Activated CD8-positive, alpha-beta memory T cell treated with anti-CD3 and anti-CD28 coated beads for 48 hours (primary cell): ENCODE measurements around the gene FBN1.
A peak's percentile ranks its signal among the peaks of the same experiment; 100 is the strongest.

ENCODE experiments used
- DNase-seq, 3 experiments: peaks; one replicate each; pipeline ENCODE4 v3.0.0-alpha.2; 2020; ENCODE audit warnings: low read depth in 2 of 3, low spot score in 2 of 3

The FBN1 gene

DNA sequence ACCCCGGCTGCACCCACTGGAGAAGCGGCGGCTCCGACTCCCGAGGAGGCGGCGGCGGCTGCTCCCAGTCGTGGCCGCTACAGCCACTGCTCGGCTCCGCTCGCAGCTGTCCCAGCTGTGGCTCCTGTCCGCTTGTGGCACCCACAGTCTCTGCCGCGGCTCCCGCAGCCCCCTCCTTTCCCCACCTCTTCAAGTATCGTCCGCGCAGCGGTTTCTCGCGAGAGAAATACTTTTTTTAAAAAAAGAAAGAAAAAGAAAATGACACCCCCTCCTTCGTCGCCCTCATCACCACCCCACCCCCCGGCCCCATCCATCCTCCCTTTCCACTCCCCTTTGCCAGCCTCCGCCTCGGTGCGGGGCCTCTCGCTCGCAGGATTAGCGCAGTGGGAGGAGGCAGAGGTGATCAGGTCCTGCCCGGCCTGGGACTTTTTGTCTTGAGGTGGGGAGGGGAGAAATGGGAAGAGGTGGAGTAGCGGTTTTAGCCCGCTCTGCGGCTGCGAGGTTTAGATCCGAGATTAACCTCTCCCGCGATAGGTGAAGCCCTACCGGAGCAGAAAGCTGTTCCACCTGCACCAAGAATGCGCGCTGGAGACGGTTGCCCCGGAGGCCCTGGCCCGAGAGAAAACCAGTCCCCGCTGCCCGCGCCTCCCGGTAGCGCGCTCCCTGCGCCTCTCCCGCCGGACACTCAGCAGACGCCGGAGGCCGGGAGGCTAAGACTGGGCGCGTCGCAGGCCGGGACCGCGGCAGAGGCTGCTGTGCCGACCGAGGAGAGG is at the start of gene FBN1:
Gene FBN1 (minus strand): TSS at position 152 of the 773 bp plus-strand sequence. CDS start 940 bp downstream, outside the sequence.
- peak in 1 of 3 experiments; percentile 9 for DNase-seq

DNA sequence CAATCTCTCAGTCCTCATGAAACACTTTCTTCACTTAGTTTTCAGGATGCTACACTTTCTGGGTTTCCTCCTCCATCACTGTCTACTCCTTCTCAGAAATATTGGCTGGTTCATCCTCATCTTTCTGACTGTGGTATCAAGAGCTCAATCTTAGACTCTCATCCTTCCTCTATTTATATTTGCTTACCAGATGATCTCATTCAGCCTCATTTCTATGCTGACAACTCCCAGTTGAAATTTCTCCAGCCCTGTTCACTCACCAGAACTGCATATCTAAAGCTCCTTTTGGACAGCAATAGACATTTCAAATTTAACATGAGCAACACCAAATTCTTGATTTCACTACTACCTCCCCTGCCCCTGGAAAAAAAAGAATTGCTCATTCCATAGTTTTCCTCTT is 48.0 kb upstream of the FBN1 start:
- DNase-seq = no peak

DNA sequence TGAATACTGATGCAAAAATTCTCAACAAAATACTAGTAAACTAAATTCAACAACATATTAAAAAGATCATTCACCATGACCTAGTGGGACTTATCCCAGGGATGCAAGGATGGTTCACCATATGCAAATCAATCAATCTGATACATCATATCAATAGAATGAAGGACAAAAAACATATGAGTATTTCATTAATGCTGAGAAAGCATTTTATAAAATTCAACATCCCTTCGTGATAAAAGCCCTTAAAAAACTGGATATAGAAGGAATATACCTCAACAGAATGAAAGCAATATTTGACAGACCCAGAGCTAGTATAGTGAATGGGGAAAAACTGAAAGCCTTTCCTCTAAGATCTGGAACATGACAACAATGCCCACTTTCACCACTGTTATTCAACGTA is 43.0 kb upstream of the FBN1 start:
- DNase-seq = no peak

DNA sequence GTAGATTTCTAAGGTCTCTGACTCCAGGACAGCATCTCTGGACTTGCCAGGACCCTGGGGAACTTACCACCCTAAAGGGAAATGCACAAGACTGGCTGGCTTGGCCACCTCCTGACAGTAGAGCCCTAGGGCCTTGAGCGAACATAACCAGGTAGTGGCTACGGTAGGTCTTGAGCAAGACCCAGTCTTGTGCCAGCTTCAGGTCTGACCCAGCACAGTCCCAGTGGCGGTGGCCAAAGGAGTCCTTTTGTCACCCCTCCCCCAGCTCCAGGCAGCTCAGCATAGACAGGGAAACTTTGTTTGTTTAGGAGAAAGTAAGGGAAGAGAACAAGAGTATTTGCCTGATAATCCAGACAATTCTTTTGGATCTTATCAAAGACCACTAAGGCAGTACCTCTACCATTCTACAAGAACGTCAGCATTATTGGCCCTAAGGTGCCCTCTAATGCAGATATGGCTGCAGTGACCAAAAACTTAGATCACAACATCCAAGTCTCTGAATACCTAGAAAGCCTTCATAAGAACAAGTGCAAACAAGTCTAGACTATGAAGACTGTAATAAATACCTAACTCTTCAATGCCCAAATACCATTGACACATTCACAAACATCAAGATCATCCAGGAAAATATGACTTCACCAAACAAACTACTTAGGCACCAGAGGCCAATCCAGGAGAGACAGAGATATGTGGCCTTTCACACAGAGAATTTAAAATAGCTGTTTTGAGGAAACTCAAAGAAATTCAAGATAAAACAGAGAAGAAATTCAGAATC is 38.7 kb upstream of the FBN1 start:
- DNase-seq = no peak

DNA sequence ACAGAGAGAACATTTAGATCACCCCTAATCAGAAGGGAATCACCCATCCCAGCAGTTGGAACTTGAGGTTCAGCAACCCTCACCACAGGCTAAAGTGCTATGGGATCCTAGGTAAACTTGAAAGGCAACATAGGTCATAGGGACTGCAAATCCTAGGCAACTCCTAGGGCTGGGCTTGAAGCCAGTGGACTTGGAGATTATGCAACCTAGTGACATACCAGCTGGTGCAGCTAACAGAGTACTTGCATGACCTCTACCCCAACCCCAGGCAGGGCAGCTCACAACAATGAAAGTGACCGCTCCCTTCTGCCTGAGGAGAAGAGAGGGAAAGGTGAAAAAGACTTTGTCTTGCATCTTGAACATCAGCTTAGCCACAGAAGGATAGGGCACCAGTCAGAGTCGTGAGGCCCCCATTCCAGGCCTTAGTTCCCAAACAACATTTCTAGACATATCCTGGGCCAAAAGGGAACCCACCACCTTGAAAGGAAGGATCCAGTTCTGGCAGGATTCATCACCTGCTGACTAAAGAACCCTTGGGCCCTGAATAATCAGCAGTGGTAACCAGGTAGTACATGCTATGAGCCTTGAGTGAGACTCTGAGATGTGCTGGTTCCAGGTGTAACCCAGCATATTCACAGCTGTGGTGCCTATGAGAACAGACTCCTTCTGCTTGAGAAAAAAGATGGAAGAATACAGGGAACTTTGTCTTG is 37.6 kb upstream of the FBN1 start:
- no peak for DNase-seq

DNA sequence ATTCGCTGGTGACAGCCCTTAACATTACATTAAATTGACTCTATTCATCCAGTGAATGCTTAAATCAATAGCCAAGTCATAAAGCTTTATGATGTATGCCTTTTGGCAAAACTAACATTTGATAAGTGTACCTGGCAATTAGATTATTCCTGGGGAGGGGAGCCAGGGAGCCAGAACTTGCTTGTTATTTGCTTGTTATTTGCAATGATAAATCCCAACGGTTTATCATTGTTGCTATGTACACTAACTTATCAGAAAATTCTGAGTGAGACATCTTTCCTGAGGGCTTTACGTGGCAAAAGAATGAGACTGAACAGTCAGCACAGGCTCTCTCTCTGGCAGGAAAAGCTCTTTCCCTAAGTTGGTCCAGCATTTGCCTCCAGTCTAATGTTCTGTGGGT is 35.8 kb upstream of the FBN1 start:
- no peak for DNase-seq

DNA sequence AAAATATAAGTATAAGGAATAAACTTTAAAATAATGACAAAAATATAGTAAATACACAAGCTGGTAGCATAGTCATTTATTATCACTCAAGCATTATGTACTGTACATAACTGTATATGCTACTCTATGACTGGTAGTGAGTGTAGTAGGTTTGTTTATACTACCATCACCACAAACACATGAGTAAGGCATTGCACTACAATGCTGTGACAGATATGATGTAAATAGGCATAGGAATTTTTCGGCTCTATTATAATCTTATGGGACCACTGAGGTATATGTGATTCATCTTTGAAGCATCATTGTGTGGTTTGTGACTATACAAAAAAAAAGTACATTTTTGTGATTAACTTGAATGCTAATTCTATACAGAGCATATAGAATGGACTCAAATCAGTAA is 35.3 kb upstream of the FBN1 start:
- DNase-seq = no peak

DNA sequence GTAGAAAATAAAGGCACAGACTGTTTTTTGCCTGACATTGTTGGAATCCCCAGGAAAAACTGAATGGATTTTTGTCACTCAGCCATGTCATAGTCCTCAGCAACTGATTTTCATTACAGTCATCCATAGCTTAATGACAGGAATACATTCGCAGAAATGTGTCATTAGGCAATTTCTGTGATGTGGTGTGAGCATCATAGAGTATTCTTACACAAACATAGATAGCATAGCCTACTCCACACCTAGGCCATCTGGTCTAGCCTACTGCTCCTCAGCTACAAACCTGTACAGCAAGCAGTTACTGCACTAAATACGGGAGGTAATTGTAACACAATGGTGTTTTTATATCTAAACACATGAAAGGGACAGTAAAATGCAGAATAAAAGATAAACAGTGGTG is 34.4 kb upstream of the FBN1 start:
- no peak for DNase-seq

DNA sequence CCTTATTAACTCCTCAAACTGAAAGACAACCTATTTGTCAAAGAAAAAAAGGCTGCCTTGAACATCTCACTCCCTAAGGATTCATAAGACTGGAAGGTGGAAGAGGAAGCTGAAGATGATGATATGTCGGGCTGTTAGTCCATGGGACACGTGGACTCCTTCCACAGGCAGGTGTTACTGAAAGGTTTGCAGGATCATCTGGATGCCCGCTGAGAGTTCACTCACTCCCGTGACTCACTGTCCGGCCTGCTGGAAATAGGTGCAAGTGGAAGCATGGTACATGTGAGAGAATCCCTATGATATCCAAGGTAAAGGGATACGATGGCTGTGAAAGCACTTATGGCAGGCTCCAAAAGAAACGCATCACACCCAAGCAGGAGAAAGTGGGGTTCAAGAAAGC is 33.3 kb upstream of the FBN1 start:
- no peak for DNase-seq

DNA sequence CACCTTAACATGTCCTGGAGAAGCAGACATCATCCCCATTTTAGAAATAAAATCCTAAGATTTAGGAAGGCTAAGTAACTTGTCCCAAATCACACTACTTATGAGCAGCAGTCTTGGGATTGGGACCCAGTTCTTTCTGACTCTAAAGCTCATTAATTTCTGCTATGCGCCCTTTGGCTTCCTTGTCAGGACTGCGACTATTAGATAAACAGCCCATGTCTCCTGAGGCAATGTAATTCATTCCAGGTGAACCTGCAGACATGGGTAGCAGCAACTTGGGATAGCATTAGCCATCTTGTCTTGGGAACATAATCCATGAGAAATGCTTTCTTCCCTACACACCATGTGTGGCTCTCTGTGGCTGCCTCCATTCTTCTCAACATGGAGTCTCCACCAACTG is 32.3 kb upstream of the FBN1 start:
- no peak for DNase-seq

DNA sequence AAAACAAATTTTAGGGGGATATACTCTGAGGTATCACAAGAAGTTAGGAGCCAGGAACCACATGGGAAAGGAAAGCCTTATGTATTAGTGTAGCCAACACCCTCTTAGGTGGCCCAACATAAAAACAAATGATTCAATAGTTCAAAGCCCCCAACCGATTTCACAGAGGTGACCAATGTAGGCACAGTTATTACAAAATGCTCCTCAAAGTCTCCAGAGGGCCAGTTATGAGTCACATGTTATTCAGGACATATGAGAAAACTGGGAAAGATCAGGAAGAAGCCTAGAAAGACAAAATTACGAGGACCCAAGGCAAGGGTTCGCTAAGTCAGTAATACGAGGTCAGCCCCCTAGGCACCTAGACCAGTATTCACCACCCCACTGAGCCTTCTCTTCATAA is 29.9 kb upstream of the FBN1 start:
- DNase-seq = no peak

DNA sequence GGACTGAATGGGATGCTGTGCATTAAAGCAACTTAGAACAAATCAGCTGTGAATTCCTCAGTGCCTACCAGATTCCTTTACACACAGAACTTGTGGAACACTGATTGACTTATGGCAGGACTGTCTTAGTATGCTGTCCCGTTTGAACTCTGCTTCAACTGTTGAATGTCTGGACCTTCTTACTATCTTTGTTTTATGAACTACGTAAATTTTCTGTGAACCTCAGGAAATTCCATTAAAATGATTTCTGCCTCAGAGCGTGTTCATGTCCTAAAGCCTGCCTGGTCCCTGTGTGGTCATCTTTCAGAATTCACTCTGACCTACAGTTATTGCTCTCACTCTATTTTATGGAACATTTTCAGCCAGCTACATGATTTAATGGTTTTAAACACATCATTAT is 29.4 kb upstream of the FBN1 start:
- no peak for DNase-seq

DNA sequence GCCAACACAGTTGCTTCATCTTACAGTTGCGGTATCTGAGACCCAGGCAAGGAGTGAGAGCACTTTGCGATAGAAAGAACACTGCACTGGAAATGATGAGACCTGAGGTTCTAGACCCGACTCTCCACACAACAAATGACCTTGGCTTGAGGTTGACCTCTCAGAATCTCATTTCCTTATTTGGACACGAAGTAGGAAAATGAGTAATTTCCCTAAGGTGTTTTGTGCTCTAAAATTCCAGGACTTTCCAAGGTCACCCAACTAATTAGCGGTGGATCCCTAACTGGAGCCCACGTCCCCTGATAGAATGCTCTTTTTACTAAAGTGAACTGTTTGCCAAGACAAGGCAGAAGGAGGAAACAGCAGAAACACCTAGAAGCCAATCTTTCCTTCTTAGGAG is 26.7 kb upstream of the FBN1 start:
- no peak for DNase-seq

DNA sequence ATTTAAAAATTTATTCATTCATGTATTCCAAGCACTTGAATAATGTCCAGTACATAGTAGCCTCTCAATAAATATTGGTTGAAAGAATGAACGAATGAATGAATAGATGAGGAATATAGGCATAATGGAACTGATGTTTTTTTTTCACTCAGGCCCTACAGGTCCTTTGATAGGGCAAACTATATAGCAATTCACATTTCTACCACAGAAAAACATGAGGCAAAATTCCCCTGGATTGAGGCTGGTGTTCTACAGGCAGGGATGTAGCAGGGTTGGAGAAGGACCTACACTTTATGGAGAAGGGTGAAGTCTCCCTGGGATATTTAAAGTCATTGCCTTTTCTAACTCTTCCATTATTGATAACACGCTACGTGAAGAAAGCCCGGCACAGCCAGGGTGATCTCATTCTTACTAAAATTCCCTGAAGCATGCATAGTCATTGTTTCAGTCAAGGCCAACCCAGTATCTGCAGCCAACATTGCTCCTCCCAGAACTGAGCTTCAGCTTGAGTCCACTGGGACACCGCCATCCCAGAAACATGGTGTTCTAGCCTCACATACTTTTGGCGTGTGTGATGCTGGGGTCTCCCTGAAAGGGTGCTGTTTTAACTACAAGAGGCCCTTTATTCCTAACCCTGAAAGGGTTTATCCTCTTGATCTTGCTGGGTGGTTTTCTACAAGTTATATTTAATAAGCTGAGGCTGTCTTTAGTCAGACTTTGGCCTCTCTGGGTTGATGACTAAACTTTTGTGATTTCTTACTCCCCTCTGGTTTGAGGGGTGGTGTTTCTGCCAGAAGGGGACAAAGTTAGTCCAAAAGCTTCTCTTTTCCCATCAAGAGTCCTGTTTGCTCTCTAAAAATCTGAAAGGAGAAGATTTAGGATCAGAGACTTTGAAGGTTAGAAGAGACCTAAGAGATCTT is 25.9 kb upstream of the FBN1 start:
- DNase-seq = no peak

DNA sequence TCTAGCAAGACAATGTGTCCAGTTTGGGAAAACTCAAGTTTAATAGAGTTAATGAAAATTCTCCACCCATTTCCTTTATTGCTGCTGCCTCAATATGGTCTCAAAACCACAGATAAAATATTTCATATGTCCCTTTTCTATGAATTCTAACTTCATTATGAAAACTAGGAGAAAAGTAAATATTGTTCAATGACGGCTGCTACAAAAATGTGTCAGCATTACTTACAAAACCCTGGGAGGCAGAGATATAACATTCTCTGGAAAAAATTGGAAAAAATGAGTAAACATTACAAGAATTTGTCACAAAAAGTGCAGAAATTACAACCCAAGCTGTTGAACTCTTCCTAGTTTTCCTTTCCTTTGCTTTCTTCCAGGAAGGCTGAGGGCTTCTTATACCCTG is 22.2 kb upstream of the FBN1 start:
- no peak for DNase-seq

DNA sequence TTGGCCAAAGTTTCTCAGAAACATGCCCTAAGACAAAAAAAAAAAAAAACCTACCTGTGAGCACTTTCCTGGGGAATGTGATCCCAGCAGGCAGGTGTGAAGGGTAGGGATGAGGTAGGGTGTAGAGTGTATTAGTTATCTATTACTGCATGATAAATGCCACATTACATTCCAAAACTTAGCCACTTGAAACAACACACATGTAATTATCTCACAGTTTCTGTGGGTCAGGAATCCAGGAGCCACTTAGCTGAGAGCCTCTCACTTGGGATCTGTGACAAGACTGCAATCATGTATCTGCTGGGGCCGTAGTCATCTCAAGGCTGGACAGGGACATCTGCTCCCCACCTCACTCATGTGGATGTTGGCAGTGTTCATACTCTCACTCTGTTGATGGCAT is 18.9 kb upstream of the FBN1 start:
- no peak for DNase-seq

DNA sequence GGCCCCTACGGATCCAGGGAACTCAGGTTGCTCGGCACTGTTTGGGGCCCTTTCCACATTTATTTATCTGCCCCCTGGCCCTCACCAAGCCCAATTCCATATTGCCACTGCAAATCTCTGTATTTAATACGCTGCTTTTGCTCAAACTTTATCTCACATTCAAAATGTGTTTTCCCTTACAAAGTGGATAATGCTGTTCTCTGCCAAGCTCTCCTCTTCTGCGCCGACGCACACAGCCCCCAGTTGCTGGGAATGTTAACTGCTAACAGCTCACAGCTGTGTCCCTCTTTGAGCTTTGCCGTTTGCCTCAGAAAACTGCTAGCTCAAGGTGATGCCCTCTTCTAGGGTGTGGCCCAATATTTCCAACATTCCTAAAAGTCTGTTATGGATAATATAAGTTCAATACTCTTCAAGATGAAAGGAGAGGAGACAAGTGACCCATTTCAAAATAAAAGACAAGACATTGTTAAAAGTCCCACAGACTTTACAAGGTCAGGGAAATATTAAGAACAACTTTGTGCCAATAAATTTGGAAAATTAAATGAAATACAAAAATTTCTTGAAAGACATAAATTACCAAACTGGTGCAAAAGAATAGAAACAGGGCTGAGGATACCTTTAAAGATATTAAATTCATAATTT is 12.6 kb upstream of the FBN1 start:
- no peak for DNase-seq

DNA sequence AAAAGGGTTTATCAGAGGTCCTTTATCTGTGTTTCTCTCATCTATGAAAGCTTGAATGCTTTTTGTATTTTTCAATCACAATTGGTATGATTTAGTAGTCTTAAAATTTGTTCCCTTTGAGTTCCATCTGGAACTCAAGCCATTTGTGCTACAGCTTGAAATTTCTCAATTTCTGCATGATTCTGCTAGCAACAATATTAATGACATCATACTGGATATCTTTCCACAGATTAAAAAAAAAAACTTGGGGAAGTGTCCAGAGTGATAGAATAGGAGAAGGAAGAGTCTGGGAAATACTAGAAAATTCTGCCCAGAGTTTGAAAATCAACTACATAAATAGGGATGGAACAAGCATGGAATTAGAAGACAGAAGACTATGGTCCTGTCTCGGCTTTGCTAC is 9.3 kb upstream of the FBN1 start:
- no peak for DNase-seq

DNA sequence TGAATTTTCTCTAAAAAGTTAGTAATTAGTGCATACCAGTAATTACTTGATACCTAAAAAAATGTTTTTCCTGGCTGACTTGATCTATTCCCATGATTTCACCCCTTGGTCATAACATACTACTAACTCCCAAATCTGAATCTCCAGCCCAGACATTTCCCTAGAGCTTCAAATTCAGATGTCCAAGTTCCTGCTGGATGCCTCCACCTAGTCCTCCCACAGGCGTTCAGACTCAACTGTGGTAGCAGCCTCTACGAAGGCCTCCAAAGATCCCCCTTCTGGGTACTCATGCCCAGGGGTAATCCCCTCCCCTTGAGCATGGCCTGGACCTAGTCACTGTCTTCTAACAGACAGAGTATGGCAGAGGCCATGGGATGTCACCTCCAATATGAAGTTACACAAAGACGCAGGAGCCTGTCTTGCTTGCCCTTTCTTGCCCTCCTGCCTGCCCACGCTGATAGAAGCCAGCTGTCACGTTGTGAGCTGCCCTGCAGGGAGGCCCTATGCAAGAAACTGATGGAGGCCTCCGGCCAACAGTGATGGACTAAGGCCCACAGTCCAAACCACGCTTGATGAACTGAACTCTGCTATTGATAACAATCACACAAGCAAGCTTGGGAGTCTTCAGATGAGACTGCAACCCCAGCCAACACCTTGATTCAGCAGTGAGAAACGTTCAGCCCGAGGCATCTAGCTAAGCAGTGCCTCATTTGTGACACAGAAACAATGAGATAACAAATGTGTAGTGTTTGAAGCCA is 8.6 kb upstream of the FBN1 start:
- DNase-seq = no peak

DNA sequence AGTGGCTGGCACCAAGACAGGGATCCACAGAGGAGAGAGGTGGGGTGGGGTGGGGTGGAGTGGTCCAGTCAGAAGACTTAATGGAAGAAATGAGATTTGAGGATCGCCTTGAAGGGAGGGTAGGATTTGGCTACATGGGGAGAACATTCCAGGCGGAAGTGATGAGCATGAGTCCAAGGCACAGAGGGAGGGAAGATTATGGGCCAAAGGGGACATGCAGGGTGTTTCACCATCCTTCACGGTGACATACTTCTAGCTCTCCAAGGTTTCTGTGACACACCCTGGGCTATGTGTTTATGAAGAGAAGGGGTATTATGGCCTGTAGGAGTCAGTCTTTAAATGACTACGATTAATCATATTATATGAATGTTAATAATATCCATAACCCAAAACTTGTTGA is 7.7 kb upstream of the FBN1 start:
- DNase-seq = no peak
